ENCODE measurements around the gene C9orf153. TPM values are rescaled to one million over a fixed set of nuclear protein-coding genes. Genes with fewer than 3 reads are reported as not detected.

Gene C9orf153
- total and polyA plus RNA-seq, 2 donors (not counting 1 experiment from before 2014, with no cell fraction given) = 0.67 TPM; not detected in 1

GRCh38 chr9:86242071-86242470, 17.4 kb downstream of the C9orf153 start:
- Mint-ChIP-seq H3K27me3 (peaks cover 2% of the 10 kb centered on the region), H3K27ac (no peak overlapping the region), H3K4me3 (no peak overlapping the region), H3K4me1 (peaks cover under 1% of the 10 kb centered on the region), H3K9me3 (ENCODE audit: insufficient read depth) (peaks cover 2% of the 10 kb centered on the region)
- Histone ChIP-seq H3K4me2 (replicated peaks; ENCODE audit: low read depth, low read length, poor library complexity, severe bottlenecking) (no peak overlapping the region), H3K4me3 (ENCODE audit: control extremely low read depth in 1 of 5, extremely low read depth in 1 of 5, insufficient read depth in 1 of 5, low read depth in 2 of 5, low read length in 4 of 5) (no peak overlapping the region), H3K27ac (ENCODE audit: low read length in 2 of 2) (no peak overlapping the region), H2AFZ (ENCODE audit: insufficient read depth, low read depth, low read length, poor library complexity, severe bottlenecking) (no peak overlapping the region), H3K79me2 (ENCODE audit: control insufficient read depth, insufficient read depth, low read length) (no peaks in the 10 kb centered on the region), H3K4me1 (ENCODE audit: control insufficient read depth in 2 of 2, insufficient read depth in 2 of 2, low read length in 2 of 2) (no peaks in the 10 kb centered on the region), H4K20me1 (ENCODE audit: control insufficient read depth, insufficient read depth, low read length, poor library complexity, severe bottlenecking) (no peaks in the 10 kb centered on the region), H3K36me3 (replicated peaks in 1 of 2; ENCODE audit: control extremely low read depth in 1 of 2, control insufficient read depth in 1 of 2, extremely low read depth in 1 of 2, insufficient read depth in 2 of 2, low read length in 1 of 2) (no peaks in the 10 kb centered on the region), H3K27me3 (replicated peaks in 1 of 4; ENCODE audit: control extremely low read depth in 1 of 4, control insufficient read depth in 3 of 4, insufficient read depth in 4 of 4, low read length in 3 of 4) (no peaks in the 10 kb centered on the region), H3K9ac (ENCODE audit: low read length) (no peak overlapping the region), H3K9me3 (ENCODE audit: control extremely low read depth in 1 of 3, control insufficient read depth in 2 of 3, insufficient read depth in 1 of 3, low read length in 2 of 3) (no peaks in the 10 kb centered on the region)
- intact Hi-C loops (cut with micrococcal nuclease) = no loop called here
- no peak for ATAC-seq (ENCODE audit: low read depth)
- ChIA-PET CTCF (no interaction called here), POLR2A (no interaction called here)
- DNase-seq = no peak
- TF ChIP-seq CTCF (IDR thresholded peaks at IDR 0.05) (no peak), EZH2 (IDR thresholded peaks at IDR 0.05; ENCODE audit: borderline replicate concordance, insufficient read depth, low read depth, low read length, poor library complexity, severe bottlenecking) (no peak)
- 22% methylated on average over 1 of the region's 2 CpGs for WGBS (ENCODE audit: insufficient coverage)

- Mint-ChIP-seq H3K27me3 (no peaks in the 10 kb centered on the region), H3K4me3 (no peak overlapping the region), H3K4me1 (no peaks in the 10 kb centered on the region), H3K9me3 (ENCODE audit: insufficient read depth) (peaks cover 2% of the 10 kb centered on the region), H3K27ac (no peak overlapping the region)
- intact Hi-C loops (cut with micrococcal nuclease) = no loop called here
- WGBS (ENCODE audit: insufficient coverage) = 72% methylated on average over 5 of the region's 7 CpGs
- H3K27me3 ChIP-seq (replicated peaks in 1 of 4; ENCODE audit: control extremely low read depth in 1 of 4, control insufficient read depth in 3 of 4, insufficient read depth in 4 of 4, low read length in 3 of 4) = no peaks in the 10 kb centered on the region
- no peak overlapping the region for H3K9ac ChIP-seq (ENCODE audit: low read length)
- no peak overlapping the region for H2AFZ ChIP-seq (ENCODE audit: insufficient read depth, low read depth, low read length, poor library complexity, severe bottlenecking)
- ATAC-seq (ENCODE audit: low read depth) (no peak), DNase-seq (no peak)
- no peaks in the 10 kb centered on the region for H4K20me1 ChIP-seq (ENCODE audit: control insufficient read depth, insufficient read depth, low read length, poor library complexity, severe bottlenecking)
- H3K4me1 ChIP-seq (ENCODE audit: control insufficient read depth in 2 of 2, insufficient read depth in 2 of 2, low read length in 2 of 2) = no peaks in the 10 kb centered on the region
- H3K27ac ChIP-seq (ENCODE audit: low read length in 2 of 2) = no peak overlapping the region
- no peaks in the 10 kb centered on the region for H3K36me3 ChIP-seq (replicated peaks in 1 of 2; ENCODE audit: control extremely low read depth in 1 of 2, control insufficient read depth in 1 of 2, extremely low read depth in 1 of 2, insufficient read depth in 2 of 2, low read length in 1 of 2)
- no peak overlapping the region for H3K4me2 ChIP-seq (replicated peaks; ENCODE audit: low read depth, low read length, poor library complexity, severe bottlenecking)
- no peaks in the 10 kb centered on the region for H3K9me3 ChIP-seq (ENCODE audit: control extremely low read depth in 1 of 3, control insufficient read depth in 2 of 3, insufficient read depth in 1 of 3, low read length in 2 of 3)
- POLR2A ChIA-PET = no interaction called here
- no peak overlapping the region for H3K4me3 ChIP-seq (ENCODE audit: control extremely low read depth in 1 of 5, extremely low read depth in 1 of 5, insufficient read depth in 1 of 5, low read depth in 2 of 5, low read length in 4 of 5)
- no peaks in the 10 kb centered on the region for H3K79me2 ChIP-seq (ENCODE audit: control insufficient read depth, insufficient read depth, low read length)
- CTCF ChIA-PET = no interaction called here
- no peak for TF ChIP-seq CTCF (IDR thresholded peaks at IDR 0.05)
- TF ChIP-seq EZH2 (IDR thresholded peaks at IDR 0.05; ENCODE audit: borderline replicate concordance, insufficient read depth, low read depth, low read length, poor library complexity, severe bottlenecking) = no peak
These were observed 18.2 kb downstream of the C9orf153 start for GRCh38 chr9:86241216-86241615.
